GM23338 (cell line): Measurements from ENCODE around the gene CCDC178. TPM values are rescaled to one million over a fixed set of nuclear protein-coding genes. Genes with fewer than 3 reads are reported as not detected.

Experiments
- ATAC-seq: fragments of 200-7000 bp; cut with Tn5 transposase; 3 replicates; pipeline ENCODE4 v1.9.1; 2020
- DNase-seq: peaks from one replicate; pipeline ENCODE4 v3.0.0-alpha.2; 2015; ENCODE audit warnings: low spot score
- H2AFZ ChIP-seq: fragments of 200-600 bp; sonication (generic); 2 replicates; pipeline ENCODE4 v1.8.0; 2016; ENCODE audit warnings: antibody characterized with exemption, mild to moderate bottlenecking, moderate library complexity
- H3F3A ChIP-seq: fragments of 200-600 bp; sonication (generic); replicated peaks from 2 replicates; pipeline ENCODE4 v1.8.0; 2017; ENCODE audit warnings: antibody characterized with exemption, mixed run types, low read depth
- H3K27ac ChIP-seq: fragments of 200-600 bp; sonication (generic); 2 replicates; pipeline ENCODE4 v1.6.1; 2016; ENCODE audit warnings: low read depth
- H3K27me3 ChIP-seq: fragments of 200-600 bp; sonication (generic); 2 replicates; pipeline ENCODE4 v1.8.0; 2016; ENCODE audit warnings: mild to moderate bottlenecking, mixed run types, moderate library complexity; ENCODE audit not compliant: insufficient read depth
- H3K36me3 ChIP-seq: fragments of 200-600 bp; sonication (generic); 2 replicates; pipeline ENCODE4 v1.8.0; 2016; ENCODE audit warnings: mild to moderate bottlenecking; ENCODE audit not compliant: insufficient read depth
- H3K4me1 ChIP-seq: fragments of 200-600 bp; sonication (generic); 2 replicates; pipeline ENCODE4 v1.8.0; 2016; ENCODE audit warnings: mild to moderate bottlenecking, moderate library complexity; ENCODE audit not compliant: insufficient read depth
- H3K4me2 ChIP-seq: fragments of 200-600 bp; sonication (generic); 2 replicates; pipeline ENCODE4 v1.7.1; 2017; ENCODE audit warnings: mixed run types
- H3K4me3 ChIP-seq: fragments of 200-600 bp; sonication (generic); 2 replicates; pipeline ENCODE4 v1.6.1; 2016; ENCODE audit warnings: mixed run types
- H3K79me2 ChIP-seq: fragments of 200-600 bp; sonication (generic); replicated peaks from 2 replicates; pipeline ENCODE4 v1.8.0; 2017; ENCODE audit warnings: mild to moderate bottlenecking; ENCODE audit not compliant: insufficient read depth
- H3K9me2 ChIP-seq: fragments of 200-600 bp; sonication (generic); 2 replicates; pipeline ENCODE4 v1.8.0; 2017; ENCODE audit not compliant: insufficient read depth
- H4K20me1 ChIP-seq: fragments of 200-600 bp; sonication (generic); replicated peaks from 2 replicates; pipeline ENCODE4 v1.8.0; 2017; ENCODE audit warnings: mild to moderate bottlenecking; ENCODE audit not compliant: insufficient read depth
- H3K27ac Mint-ChIP-seq: 2 replicates; pipeline ENCODE4 v1.8.0; 2020; ENCODE audit warnings: inconsistent platforms, mild to moderate bottlenecking, moderate library complexity, mixed read lengths
- H3K27me3 Mint-ChIP-seq: 3 replicates; pipeline ENCODE4 v1.8.0; 2022; ENCODE audit warnings: low read depth, mild to moderate bottlenecking, moderate library complexity, mixed read lengths, inconsistent platforms; ENCODE audit not compliant: insufficient read depth, poor library complexity
- H3K36me3 Mint-ChIP-seq: 3 replicates; pipeline ENCODE4 v1.8.0; 2021; ENCODE audit warnings: low read depth, mild to moderate bottlenecking, inconsistent platforms, moderate library complexity, mixed read lengths
- H3K4me1 Mint-ChIP-seq: 3 replicates; pipeline ENCODE4 v1.8.0; 2020; ENCODE audit warnings: mild to moderate bottlenecking, inconsistent platforms, mixed read lengths
- H3K4me3 Mint-ChIP-seq: 3 replicates; pipeline ENCODE4 v1.8.0; 2021; ENCODE audit warnings: moderate library complexity, mild to moderate bottlenecking, inconsistent platforms, mixed read lengths
- H3K9me3 Mint-ChIP-seq: 3 replicates; pipeline ENCODE4 v1.8.0; 2020; ENCODE audit warnings: moderate library complexity, mild to moderate bottlenecking, inconsistent platforms, mixed read lengths
- EZH2phosphoT487 ChIP-seq: fragments of 200-600 bp; sonication (generic); IDR thresholded peaks from one replicate; pipeline ENCODE4 v1.8.1; 2018; ENCODE audit warnings: antibody characterized with exemption; ENCODE audit not compliant: unreplicated experiment
- JUNB ChIP-seq: IDR thresholded peaks from one replicate; pipeline ENCODE4 v1.6.1; 2016; ENCODE audit warnings: antibody characterized with exemption; ENCODE audit not compliant: unreplicated experiment
- NANOG ChIP-seq: IDR thresholded peaks from 2 replicates; pipeline ENCODE4 v1.6.1; 2016; ENCODE audit warnings: antibody characterized with exemption, borderline replicate concordance
- POLR2AphosphoS5 ChIP-seq: IDR thresholded peaks from 2 replicates; pipeline ENCODE4 v1.6.1; 2016; ENCODE audit warnings: antibody characterized with exemption, low read depth
- STAT1 ChIP-seq: IDR thresholded peaks from one replicate; pipeline ENCODE4 v1.6.1; 2016; ENCODE audit warnings: antibody characterized with exemption; ENCODE audit not compliant: unreplicated experiment
- ZNF114 ChIP-seq: fragments of 250-450 bp; sonication (Bioruptor Pico); IDR thresholded peaks from 2 replicates; pipeline ENCODE4 v1.5.0; 2020; ENCODE audit warnings: mild to moderate bottlenecking, moderate library complexity
- ZNF331 ChIP-seq: fragments of 250-450 bp; sonication (Bioruptor Pico); IDR thresholded peaks from 2 replicates; pipeline ENCODE4 v1.5.0; 2020; ENCODE audit warnings: low read depth, mild to moderate bottlenecking, moderate library complexity
- ZNF462 ChIP-seq: fragments of 250-450 bp; sonication (Bioruptor Pico); IDR thresholded peaks from 2 replicates; pipeline ENCODE4 v1.5.0; 2020; ENCODE audit warnings: mild to moderate bottlenecking, moderate library complexity
- polyA plus RNA-seq: library from polyadenylated mRNA; unstranded; fragments of >200 nt; fragmentation: Nextera tagmentation; extraction: Ambion mirVana; gene quantifications from 2 replicates; pipeline ENCODE4 v1.2.1, GENCODE V29; 2016
- total RNA-seq: library from RNA; depleted of rRNA; stranded (reverse); fragments of >200 nt; shearing (Covaris generic); gene quantifications from 2 replicates; pipeline ENCODE4 v1.2.3, GENCODE V29; 2014

Gene CCDC178
- total and polyA plus RNA-seq, 2 experiments from 2014 or later: 0.17 to 0.24 TPM

- TF ChIP-seq ZNF462 (no peak), NANOG (no peak), ZNF331 (CRISPR knock-in tag) (no peak), ZNF114 (CRISPR knock-in tag) (no peak)
These were observed 83.8 kb downstream of the CCDC178 start (continued) for GRCh38 chr18:33356735-33357134.

GRCh38 chr18:33355756-33356155 is 84.8 kb downstream of the CCDC178 start:
- Histone ChIP-seq H4K20me1 (no peaks in the 10 kb centered on the region), H3K36me3 (no peaks in the 10 kb centered on the region), H3K4me3 (no peak overlapping the region), H3K79me2 (no peaks in the 10 kb centered on the region), H2AFZ (no peak overlapping the region), H3K4me2 (0 out of 2 replicates have a peak overlapping the region, but pooled peaks have one; percentile 5), H3K27ac (no peak overlapping the region), H3F3A (no peaks in the 10 kb centered on the region), H3K27me3 (no peaks in the 10 kb centered on the region), H3K9me2 (no peaks in the 10 kb centered on the region), H3K4me1 (peaks cover 23% of the 10 kb centered on the region)
- Mint-ChIP-seq H3K27me3 (peaks cover 3% of the 10 kb centered on the region), H3K9me3 (no peaks in the 10 kb centered on the region), H3K4me3 (no peak overlapping the region), H3K36me3 (0 out of 3 replicates have a peak, but pooled peaks cover 4% of the 10 kb centered on the region), H3K4me1 (peaks cover 21% of the 10 kb centered on the region), H3K27ac (peak overlapping the region; percentile 1; the same call in 1 of the 2 replicates)
- DNase-seq (no peak), ATAC-seq (peak; percentile 36; the same call in 2 of the 3 replicates)
- TF ChIP-seq STAT1 (no peak), ZNF114 (CRISPR knock-in tag) (no peak), JUNB (no peak), EZH2phosphoT487 (no peak), POLR2AphosphoS5 (no peak), ZNF462 (no peak)
